Right lobe of liver (tissue), 6 donors: ENCODE data around the gene LIMK2. TPM values are rescaled to one million over a fixed set of nuclear protein-coding genes. Genes with fewer than 3 reads are reported as not detected.
"Not testable (repeated sequence)": the region's sequence is repeated elsewhere in the genome, so short reads cannot be mapped to it uniquely, and the experiment has no call there.

Experiments
- ATAC-seq, 4 donors: fragments of 200-7000 bp; cut with Tn5 transposase; one replicate each; pipeline ENCODE4 v1.9.1; 2020; ENCODE audit warnings: mild to moderate bottlenecking in 4 of 4, moderate library complexity in 4 of 4
- DNase-seq, 3 donors: peaks; one replicate each; pipeline ENCODE4 v3.0.0-alpha.2; 2020
- H3K27ac ChIP-seq, 3 donors: fragments of 200-600 bp; one replicate each; pipeline ENCODE4 v1.8.0; 2022
- H3K27me3 ChIP-seq, 2 donors: fragments of 200-600 bp; one replicate each; pipeline ENCODE4 v1.8.0; 2022
- H3K36me3 ChIP-seq, 4 donors: fragments of 200-600 bp; sonication (generic) in 1 of 4; one replicate each; pipeline versions ENCODE4 v1.5.1 to v1.8.0; 2017 to 2022; ENCODE audit warnings: control low read depth in 1 of 4
- H3K4me1 ChIP-seq, 4 donors: fragments of 200-600 bp; sonication (generic) in 1 of 4; one replicate each; pipeline versions ENCODE4 v1.5.1 to v1.8.0; 2017 to 2022; ENCODE audit warnings: control low read depth in 1 of 4
- H3K4me3 ChIP-seq, 3 donors: fragments of 200-600 bp; one replicate each; pipeline ENCODE4 v1.8.0; 2022
- H3K9me3 ChIP-seq, 4 donors: fragments of 200-600 bp; sonication (generic) in 1 of 4; one replicate each; pipeline versions ENCODE4 v1.5.1 to v1.8.0; 2017 to 2022; ENCODE audit warnings: control low read depth in 1 of 4
- POLR2A ChIP-seq: fragments of 450-650 bp; IDR thresholded peaks from one replicate; pipeline ENCODE4 v1.6.1; 2017; ENCODE audit warnings: antibody characterized with exemption, mild to moderate bottlenecking
- WGBS: methylation state at CpG from one replicate; pipeline ENCODE4 v1.1.6; 2018; ENCODE audit warnings: low coverage, low lambda C conversion rate; ENCODE audit not compliant: insufficient coverage; ENCODE audit errors: missing lambda C conversion rate; 5-methylcytosine and 5-hydroxymethylcytosine counted together
- intact Hi-C, 2 donors: fragments of 100-400 bp; cut with DNase I; formaldehyde crosslinking; loops; one replicate each; pipeline versions ENCODE4 v1.11.2 to v1.14.1; 2022
- long read RNA-seq: library from polyadenylated mRNA; unstranded; transcript quantifications from one replicate; pipeline ENCODE4 v2.0.0, GENCODE V29; 2019
- total RNA-seq, 6 experiments: library from RNA; depleted of rRNA in 2 of 6; stranded (reverse); fragments of >200 nt in 2 of 6; fragmentation: NEBNext Ultra II Directional in 3 of 6; extraction: Animal tissue kit (Norgen Biotek cat#: 25700) in 3 of 6; gene quantifications; one replicate each; pipeline versions ENCODE4 v1.1.0 to v1.2.4, GENCODE V29; 2016 to 2023
- TF ChIP-seq, protein P1 (sequence below), 4 donors: fragments of 200-600 bp in 3 of 4; fragments of 450-650 bp in 1 of 4; IDR thresholded peaks; one replicate each; pipeline versions ENCODE4 v1.5.1 to v1.8.0; 2016 to 2022; ENCODE audit warnings: antibody characterized with exemption in 4 of 4, mild to moderate bottlenecking in 2 of 4
- donor health status: DM: no; HTN: yes; CAD: no.
- donor health status: DM: no; HTN: no; CAD: no.
- donor health status: DM: no; HTN: no; CAD: no.
- donor health status: DM: no; HTN: yes; CAD: no.
- donor health status: DM: no; HTN: yes; CAD: no.

The LIMK2 gene
- total RNA-seq: 10 to 100 TPM in 4 of 6 experiments, 1 to 10 TPM in 2; 6.3 to 47.9 (median 19.6) TPM
- long read RNA-seq: 0 reads

GRCh38 chr22:31211862-31212730 lies at the start of gene LIMK2:
TSS of gene LIMK2 (plus strand) at chr22:31212298. CDS start at chr22:31212409, 111 bp downstream.
- peak within 1 kb of the TSS; percentile 57 to 92 (median 75) for H3K27ac ChIP-seq
- no peaks in the 10 kb centered on the region for H3K9me3 ChIP-seq
- DNase-seq (peak; percentile 97 to 99 (median 97)), ATAC-seq (peak; percentile 89 to 98 (median 96))
- WGBS: 6% methylated on average over 4 of the region's 64 CpGs
- H3K36me3 ChIP-seq: peaks cover 0 to 2% (median 0%) of the 10 kb centered on the region in 4 donors
- peaks cover 0 to 54% (median 22%) of the 10 kb centered on the region in 4 donors for H3K4me1 ChIP-seq
- H3K27me3 ChIP-seq: no peaks in the 10 kb centered on the region
- TF ChIP-seq, protein P1, sequence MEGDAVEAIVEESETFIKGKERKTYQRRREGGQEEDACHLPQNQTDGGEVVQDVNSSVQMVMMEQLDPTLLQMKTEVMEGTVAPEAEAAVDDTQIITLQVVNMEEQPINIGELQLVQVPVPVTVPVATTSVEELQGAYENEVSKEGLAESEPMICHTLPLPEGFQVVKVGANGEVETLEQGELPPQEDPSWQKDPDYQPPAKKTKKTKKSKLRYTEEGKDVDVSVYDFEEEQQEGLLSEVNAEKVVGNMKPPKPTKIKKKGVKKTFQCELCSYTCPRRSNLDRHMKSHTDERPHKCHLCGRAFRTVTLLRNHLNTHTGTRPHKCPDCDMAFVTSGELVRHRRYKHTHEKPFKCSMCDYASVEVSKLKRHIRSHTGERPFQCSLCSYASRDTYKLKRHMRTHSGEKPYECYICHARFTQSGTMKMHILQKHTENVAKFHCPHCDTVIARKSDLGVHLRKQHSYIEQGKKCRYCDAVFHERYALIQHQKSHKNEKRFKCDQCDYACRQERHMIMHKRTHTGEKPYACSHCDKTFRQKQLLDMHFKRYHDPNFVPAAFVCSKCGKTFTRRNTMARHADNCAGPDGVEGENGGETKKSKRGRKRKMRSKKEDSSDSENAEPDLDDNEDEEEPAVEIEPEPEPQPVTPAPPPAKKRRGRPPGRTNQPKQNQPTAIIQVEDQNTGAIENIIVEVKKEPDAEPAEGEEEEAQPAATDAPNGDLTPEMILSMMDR (IDR thresholded peaks at IDR 0.05): peak; percentile 77 to 93 (median 90)
- TF ChIP-seq POLR2A: peak; percentile 90
- intact Hi-C loops: no loop called here
- peak within 1 kb of the TSS; percentile 91 to 92 (median 92) for H3K4me3 ChIP-seq

DNA sequence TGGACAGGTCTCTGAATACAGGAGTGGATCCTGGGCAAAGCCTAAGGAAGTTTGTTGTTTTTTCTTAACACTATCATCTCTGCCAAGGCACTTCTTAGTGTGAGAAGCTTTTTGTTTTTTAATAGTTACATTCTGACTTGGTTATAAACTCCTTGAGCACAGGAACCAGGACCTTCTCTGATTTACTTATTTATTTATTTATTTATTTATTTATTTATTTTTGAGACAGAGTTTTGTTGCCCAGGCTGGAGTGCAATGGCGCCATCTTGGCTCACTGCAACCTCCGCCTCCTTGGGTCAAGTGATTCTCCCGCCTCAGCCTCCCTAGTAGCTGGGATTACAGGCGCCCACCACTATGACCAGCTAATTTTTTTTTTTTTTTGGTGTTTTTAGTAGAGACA lies 41.1 kb upstream of the LIMK2 start:
- H3K4me3 ChIP-seq: no peak overlapping the region
- no peaks in the 10 kb centered on the region for H3K9me3 ChIP-seq
- ATAC-seq: no peak
- peaks cover 0 to 2% (median 0%) of the 10 kb centered on the region in 4 donors for H3K36me3 ChIP-seq
- intact Hi-C loops: no loop called here
- DNase-seq: no peak
- peaks cover 0 to 22% (median 4%) of the 10 kb centered on the region in 4 donors for H3K4me1 ChIP-seq
- no peak overlapping the region for H3K27ac ChIP-seq
- TF ChIP-seq, protein P1 (IDR thresholded peaks at IDR 0.05): no peak
- no peak for TF ChIP-seq POLR2A
- H3K27me3 ChIP-seq: no peaks in the 10 kb centered on the region
- WGBS: 100% methylated on average over 4 of the region's 4 CpGs

DNA sequence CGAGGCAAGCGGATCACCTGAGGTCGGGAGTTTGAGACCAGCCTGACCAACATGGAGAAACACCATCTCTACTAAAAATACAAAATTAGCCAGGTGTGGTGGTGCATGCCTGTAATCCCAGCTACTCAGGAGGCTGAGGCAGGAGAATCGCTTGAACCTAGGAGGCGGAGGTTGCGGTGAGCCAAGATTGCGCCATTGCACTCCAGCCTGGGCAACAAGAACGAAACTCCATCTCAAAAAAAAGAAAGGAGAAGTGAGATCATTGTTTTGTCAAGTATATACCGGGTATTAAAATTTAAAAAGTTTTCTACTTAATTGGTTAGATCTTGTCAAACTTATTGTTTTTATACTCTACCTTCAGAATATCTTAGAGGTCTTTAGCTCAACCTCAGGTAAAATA lies 40.4 kb upstream of the LIMK2 start:
- ATAC-seq, H3K9me3 ChIP-seq, H3K27ac ChIP-seq, H3K4me3 ChIP-seq, H3K27me3 ChIP-seq, DNase-seq, intact Hi-C loops, H3K36me3 ChIP-seq: not testable (repeated sequence)
- WGBS: 82% methylated on average over 9 of the region's 9 CpGs
- peaks cover 0 to 22% (median 4%) of the 10 kb centered on the region in 4 donors for H3K4me1 ChIP-seq

GRCh38 chr22:31173386-31174145 lies 38.5 kb upstream of the LIMK2 start:
- H3K4me3 ChIP-seq: no peak overlapping the region
- WGBS: 64% methylated on average over 2 of the region's 5 CpGs
- H3K27ac ChIP-seq: peak overlapping the region in 1 of 3 donors; percentile 2

More at GRCh38 chr22:31173386-31174145, 38.5 kb upstream of the LIMK2 start:
- Histone ChIP-seq H3K27me3 (no peaks in the 10 kb centered on the region), H3K4me1 (peaks cover 0 to 19% (median 2%) of the 10 kb centered on the region in 4 donors), H3K9me3 (no peaks in the 10 kb centered on the region), H3K36me3 (no peaks in the 10 kb centered on the region)
- DNase-seq: no peak
- TF ChIP-seq, protein P1 (IDR thresholded peaks at IDR 0.05): no peak
- no peak for TF ChIP-seq POLR2A
- intact Hi-C loops: no loop called here
- ATAC-seq: peak in 1 of 4 donors; percentile 18
